GM13976 (cell line): ENCODE data around the gene FAM163B.

Experiments used
- DNase-seq: peaks from one replicate; pipeline ENCODE4 v3.0.0; 2012; ENCODE audit warnings: low spot score
- in situ Hi-C: fragments of 300-500 bp; cut with MboI; formaldehyde crosslinking; loops from one replicate; pipeline ENCODE4 v1.12.0; 2022; ENCODE audit warnings: low sequenced_read_pairs, mixed read lengths, inconsistent platforms; ENCODE audit not compliant: unreplicated experiment
- TF ChIP-seq, protein P1 (sequence below): IDR thresholded peaks from 2 replicates; pipeline ENCODE4 v1.5.1; 2012; ENCODE audit warnings: borderline replicate concordance, mild to moderate bottlenecking; ENCODE audit not compliant: insufficient read depth; ENCODE audit errors: extremely low read depth, missing control alignments, control extremely low read depth

Gene FAM163B

DNA sequence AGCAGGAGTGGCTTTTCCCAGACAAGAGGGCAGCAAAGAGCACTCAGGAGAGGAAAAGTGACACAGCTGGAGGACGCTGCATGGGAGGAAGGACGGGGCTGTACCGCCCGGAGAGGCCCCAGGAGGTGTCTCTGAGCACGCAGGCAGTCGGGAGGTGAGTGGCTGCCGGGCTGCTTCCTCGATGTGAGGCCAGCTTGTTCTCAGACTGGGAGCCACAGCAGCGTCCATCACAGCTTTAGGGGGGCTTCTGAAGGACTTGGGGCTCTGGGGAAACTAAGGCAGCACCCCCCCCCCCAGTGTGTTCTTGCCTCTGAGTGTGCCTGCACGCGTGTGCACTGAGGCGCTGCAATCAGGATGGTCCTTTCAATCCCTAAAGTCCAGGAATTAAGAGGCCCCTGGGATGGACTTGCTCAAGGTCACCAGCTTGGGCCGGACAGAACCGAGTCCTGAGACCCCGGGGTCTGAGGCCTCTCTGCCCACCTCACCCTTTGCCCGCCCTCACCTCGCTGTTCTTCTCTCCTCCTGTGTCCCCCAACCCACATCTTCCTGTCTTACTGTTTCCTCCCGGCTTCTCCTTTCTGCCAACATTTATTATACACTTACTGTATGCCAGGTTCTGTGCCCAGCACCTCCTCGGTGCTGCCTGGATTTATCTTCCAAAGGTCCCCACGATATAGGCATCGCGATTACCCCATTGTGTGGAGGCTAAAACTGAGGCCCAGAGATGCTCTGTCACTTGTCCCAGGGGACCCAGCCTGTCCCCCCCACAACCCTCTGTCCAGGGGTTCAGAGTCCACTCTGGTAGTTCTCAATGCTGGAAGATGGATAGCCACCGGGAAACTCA is 32.9 kb downstream of the FAM163B start:
- TF ChIP-seq, protein P1, sequence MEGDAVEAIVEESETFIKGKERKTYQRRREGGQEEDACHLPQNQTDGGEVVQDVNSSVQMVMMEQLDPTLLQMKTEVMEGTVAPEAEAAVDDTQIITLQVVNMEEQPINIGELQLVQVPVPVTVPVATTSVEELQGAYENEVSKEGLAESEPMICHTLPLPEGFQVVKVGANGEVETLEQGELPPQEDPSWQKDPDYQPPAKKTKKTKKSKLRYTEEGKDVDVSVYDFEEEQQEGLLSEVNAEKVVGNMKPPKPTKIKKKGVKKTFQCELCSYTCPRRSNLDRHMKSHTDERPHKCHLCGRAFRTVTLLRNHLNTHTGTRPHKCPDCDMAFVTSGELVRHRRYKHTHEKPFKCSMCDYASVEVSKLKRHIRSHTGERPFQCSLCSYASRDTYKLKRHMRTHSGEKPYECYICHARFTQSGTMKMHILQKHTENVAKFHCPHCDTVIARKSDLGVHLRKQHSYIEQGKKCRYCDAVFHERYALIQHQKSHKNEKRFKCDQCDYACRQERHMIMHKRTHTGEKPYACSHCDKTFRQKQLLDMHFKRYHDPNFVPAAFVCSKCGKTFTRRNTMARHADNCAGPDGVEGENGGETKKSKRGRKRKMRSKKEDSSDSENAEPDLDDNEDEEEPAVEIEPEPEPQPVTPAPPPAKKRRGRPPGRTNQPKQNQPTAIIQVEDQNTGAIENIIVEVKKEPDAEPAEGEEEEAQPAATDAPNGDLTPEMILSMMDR = no peak
- no peak for DNase-seq
- in situ Hi-C loops = no loop called here

GRCh38 chr9:133575186-133576030 is 33.8 kb downstream of the FAM163B start:
- in situ Hi-C loops = no loop called here
- TF ChIP-seq, protein P1 = no peak
- no peak for DNase-seq

- in situ Hi-C loops = loop anchor here (25.0 kb wide), 1 partner anchor 438 kb away; no protein-coding TSS in a partner anchor
- TF ChIP-seq, protein P1 = no peak
- DNase-seq = no peak
Measured at GRCh38 chr9:133574771-133575170, 34.4 kb downstream of the FAM163B start.

DNA sequence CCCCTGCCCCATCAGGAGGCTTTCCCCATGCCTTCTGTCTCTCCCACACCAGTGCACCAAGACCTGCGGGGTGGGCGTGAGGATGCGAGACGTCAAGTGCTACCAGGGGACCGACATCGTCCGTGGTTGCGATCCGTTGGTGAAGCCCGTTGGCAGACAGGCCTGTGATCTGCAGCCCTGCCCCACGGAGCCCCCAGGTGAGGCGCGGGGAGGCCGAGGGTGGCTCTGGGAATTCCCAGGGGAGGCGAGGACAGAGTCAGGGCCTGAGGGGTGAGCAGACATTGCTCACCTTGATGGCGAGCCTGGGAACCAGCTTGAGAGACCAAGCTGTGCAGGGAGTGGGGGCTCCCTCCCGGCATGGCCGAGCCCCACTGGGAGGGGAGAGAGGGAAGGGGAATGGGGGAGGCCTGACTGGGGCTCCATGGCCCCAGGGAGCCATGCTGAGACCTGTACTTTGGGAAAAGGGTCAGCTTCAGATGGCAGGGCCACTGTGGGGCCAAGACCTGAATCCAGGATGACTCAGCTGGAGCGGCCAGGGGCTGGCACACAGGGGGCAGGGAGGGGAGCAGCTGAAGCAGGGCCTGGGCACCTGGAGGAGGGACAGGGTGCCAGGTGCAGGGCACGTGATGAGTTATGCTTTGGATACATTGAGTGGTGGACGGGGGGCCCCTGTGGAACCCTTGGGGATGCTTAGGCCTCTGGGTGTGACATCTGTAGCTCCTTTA is 35.2 kb downstream of the FAM163B start:
- in situ Hi-C loops = loop anchor here (25.0 kb wide), 1 partner anchor 438 kb away; no protein-coding TSS in a partner anchor
- DNase-seq = no peak
- TF ChIP-seq, protein P1 = no peak

DNA sequence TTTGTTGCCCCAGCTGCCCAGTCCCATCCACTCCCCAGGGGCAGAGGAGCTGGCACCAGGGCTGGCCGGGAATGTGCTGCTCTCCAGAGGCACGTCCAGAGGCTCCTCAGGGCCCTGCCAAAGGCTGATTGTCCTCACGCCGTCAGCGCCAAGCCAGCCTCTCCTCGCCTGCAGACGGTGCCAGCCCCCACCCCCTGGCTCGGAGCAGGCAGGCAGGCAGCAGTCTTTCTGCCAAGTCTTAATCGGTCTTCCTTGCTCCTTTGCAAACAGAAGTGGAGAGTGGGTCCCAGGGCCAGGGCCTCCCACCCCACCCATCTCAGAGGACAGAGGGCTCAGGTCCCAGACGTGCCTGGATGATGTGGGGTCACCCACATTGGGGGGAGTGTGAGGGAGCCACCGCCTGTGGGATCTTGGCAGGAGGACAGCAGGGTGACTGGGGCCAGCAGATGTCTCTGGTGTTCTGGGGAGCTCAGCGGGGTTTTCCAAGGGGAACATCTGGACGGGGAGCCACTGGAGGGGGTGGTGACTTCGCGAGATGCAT is 36.3 kb downstream of the FAM163B start:
- TF ChIP-seq, protein P1 = no peak
- DNase-seq = no peak
- in situ Hi-C loops = loop anchor here (25.0 kb wide), 1 partner anchor 439 kb away; no protein-coding TSS in a partner anchor
